Activated CD4-positive, alpha-beta T cell treated with anti-CD3 and anti-CD28 coated beads, Interleukin-10, Interleukin-2, amounts not matched to agents 100 ng/mL and 50 ng/mL, durations not matched to agents 16 hours and 8 hours (primary cell): ENCODE results near the gene SHH.
A peak's percentile ranks its signal among the peaks of the same experiment; 100 is the strongest.
"Not testable (repeated sequence)": the region's sequence is repeated elsewhere in the genome, so short reads cannot be mapped to it uniquely, and the experiment has no call there.

Experiments
- DNase-seq: peaks from one replicate; pipeline ENCODE4 v3.0.0-alpha.2; 2020

The SHH gene

GRCh38 chr7:155818820-155819168, 6.5 kb upstream of the SHH start:
- DNase-seq, result no peak

GRCh38 chr7:155818154-155818819, 6.0 kb upstream of the SHH start:
- DNase-seq, result no peak

- not testable (repeated sequence) for DNase-seq
These were observed 5.3 kb upstream of the SHH start for GRCh38 chr7:155817515-155817914.

- no peak for DNase-seq
These were observed 4.7 kb upstream of the SHH start for GRCh38 chr7:155816996-155817395.

GRCh38 chr7:155816192-155816508, 3.9 kb upstream of the SHH start:
- no peak for DNase-seq

- DNase-seq, result peak; percentile 83
These were observed 3.3 kb upstream of the SHH start for GRCh38 chr7:155815332-155816191.

GRCh38 chr7:155814316-155815276, 2.3 kb upstream of the SHH start:
- DNase-seq, result no peak

- no peak for DNase-seq
These were observed 1.5 kb upstream of the SHH start for GRCh38 chr7:155813546-155814315.

GRCh38 chr7:155813125-155813524, 862 bp upstream of the SHH start:
- no peak for DNase-seq

GRCh38 chr7:155811560-155811894, 736 bp downstream of the SHH start:
- DNase-seq, result no peak

- DNase-seq, result no peak
These were observed 1.3 kb downstream of the SHH start for GRCh38 chr7:155810770-155811559.

GRCh38 chr7:155809947-155810769, 2.1 kb downstream of the SHH start:
- DNase-seq, result no peak

GRCh38 chr7:155809332-155809946, 2.8 kb downstream of the SHH start:
- DNase-seq, result no peak

- DNase-seq, result no peak
These were observed 3.5 kb downstream of the SHH start for GRCh38 chr7:155808549-155809331.

GRCh38 chr7:155807789-155808548, 4.3 kb downstream of the SHH start:
- DNase-seq, result no peak

GRCh38 chr7:155807065-155807671, 5.1 kb downstream of the SHH start:
- DNase-seq, result no peak

- DNase-seq, result no peak
These were observed 6.0 kb downstream of the SHH start for GRCh38 chr7:155806096-155806871.

GRCh38 chr7:155805826-155806095, 6.5 kb downstream of the SHH start:
- no peak for DNase-seq
